Measurements from ENCODE around the gene KRT6A. TPM values are rescaled to one million over a fixed set of nuclear protein-coding genes. Genes with fewer than 3 reads are reported as not detected.

Gene KRT6A
- total RNA-seq, result not detected
- 1 to 10 TPM in 1 of 2 donors, under 1 TPM in 1; 0.38 to 1.8 TPM for polyA plus RNA-seq
- long read RNA-seq, donor 1, result 0 reads
- long read RNA-seq, donor 2, result 0 reads

DNA sequence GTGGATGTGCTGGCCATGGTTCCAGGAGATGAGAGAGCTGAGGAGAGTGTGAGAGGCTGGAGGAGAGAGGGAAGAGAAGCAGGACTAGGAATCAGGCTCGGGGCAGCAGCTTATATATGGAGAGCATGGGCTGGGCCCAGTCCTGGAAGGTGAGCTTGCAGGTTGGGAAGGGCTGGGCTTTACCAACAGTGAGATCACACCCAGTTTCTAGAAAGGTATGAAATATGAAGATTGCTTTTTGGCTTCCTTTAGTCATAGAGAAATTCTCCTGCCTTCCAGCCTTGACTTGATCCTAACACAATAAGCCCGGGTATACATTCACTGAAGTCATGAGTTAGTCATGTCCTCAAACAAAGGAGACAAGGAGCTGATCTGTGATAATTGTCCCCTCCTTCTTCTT lies at the start of gene KRT6A:
Gene KRT6A, minus strand, starts transcription at position 86 of the 400 bp plus-strand sequence. Its CDS starts 69 bp downstream, at position 17.
- Histone ChIP-seq H3K4me1 (ENCODE audit: control insufficient read depth in 1 of 2, insufficient read depth in 2 of 2, low read length in 2 of 2) (no peaks in the 10 kb centered on the region), H3K27ac (ENCODE audit: low read depth in 1 of 2, low read length in 2 of 2) (no peak within 1 kb of the TSS), H3K4me3 (ENCODE audit: low read length in 2 of 2) (no peak within 1 kb of the TSS), H3K36me3 (ENCODE audit: control insufficient read depth in 1 of 2, insufficient read depth in 2 of 2, low read length in 1 of 2) (no peaks in the 10 kb centered on the region), H3K9me3 (ENCODE audit: control insufficient read depth, low read length) (no peaks in the 10 kb centered on the region), H3K27me3 (ENCODE audit: control insufficient read depth in 1 of 2, insufficient read depth in 2 of 2, low read length in 1 of 2) (no peaks in the 10 kb centered on the region)
- intact Hi-C loops (cut with DNase I), result no loop called here
- 85 to 90% methylated on average over 2 of the region's 2 CpGs for WGBS, 2 donors
- DNase-seq, result no peak
- no peak for ATAC-seq (ENCODE audit: low FRiP score)

DNA sequence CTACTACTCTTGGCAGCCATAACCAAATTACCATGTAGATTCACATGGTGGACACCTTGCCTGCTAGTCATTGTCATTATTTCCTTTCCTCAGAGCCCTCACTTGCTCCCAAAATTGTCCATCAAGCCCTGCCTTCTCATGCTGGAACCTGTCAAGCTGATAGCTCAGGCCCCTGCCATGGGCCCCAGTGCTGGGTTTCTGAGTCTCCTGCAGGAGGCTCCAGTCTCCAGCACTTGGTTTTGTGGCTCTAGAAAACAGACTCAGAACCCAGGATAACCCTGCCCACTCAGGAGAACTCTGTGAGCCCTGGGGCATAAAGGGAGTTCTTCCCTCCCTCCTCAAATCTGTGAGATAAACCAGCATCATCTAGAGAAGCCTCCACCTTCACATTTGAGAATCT lies 49.1 kb upstream of the KRT6A start:
- Histone ChIP-seq H3K4me1 (ENCODE audit: control insufficient read depth in 1 of 2, insufficient read depth in 2 of 2, low read length in 2 of 2) (no peaks in the 10 kb centered on the region), H3K36me3 (ENCODE audit: control insufficient read depth in 1 of 2, insufficient read depth in 2 of 2, low read length in 1 of 2) (no peaks in the 10 kb centered on the region), H3K27ac (ENCODE audit: low read depth in 1 of 2, low read length in 2 of 2) (no peak overlapping the region), H3K9me3 (ENCODE audit: control insufficient read depth, low read length) (no peaks in the 10 kb centered on the region), H3K4me3 (ENCODE audit: low read length in 2 of 2) (no peak overlapping the region), H3K27me3 (ENCODE audit: control insufficient read depth in 1 of 2, insufficient read depth in 2 of 2, low read length in 1 of 2) (no peaks in the 10 kb centered on the region)
- DNase-seq (peak in 1 of 2 donors; percentile 37), ATAC-seq (ENCODE audit: low FRiP score) (no peak)
- intact Hi-C loops (cut with DNase I), result no loop called here

DNA sequence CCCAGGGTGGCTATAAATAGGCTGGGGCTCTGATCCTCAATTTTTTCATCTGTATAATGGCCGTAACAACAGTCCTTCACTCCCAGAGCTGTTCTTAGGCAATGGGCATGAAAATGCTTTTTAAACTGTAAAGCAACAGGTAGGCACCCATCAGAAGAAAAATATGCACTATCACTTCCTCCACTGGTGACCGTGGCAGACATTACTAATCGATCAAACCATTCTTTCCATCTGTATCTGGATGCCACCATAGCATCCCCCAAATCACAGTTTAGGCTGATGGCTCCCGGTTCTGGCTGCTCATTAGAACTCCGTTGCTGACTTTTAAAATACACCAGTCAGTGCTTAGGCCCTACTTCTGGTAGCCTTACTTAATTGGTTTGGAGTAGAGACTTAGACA lies 48.7 kb upstream of the KRT6A start:
- DNase-seq (peak in 1 of 2 donors; percentile 9), ATAC-seq (ENCODE audit: low FRiP score) (no peak)
- Histone ChIP-seq H3K36me3 (ENCODE audit: control insufficient read depth in 1 of 2, insufficient read depth in 2 of 2, low read length in 1 of 2) (no peaks in the 10 kb centered on the region), H3K27me3 (ENCODE audit: control insufficient read depth in 1 of 2, insufficient read depth in 2 of 2, low read length in 1 of 2) (no peaks in the 10 kb centered on the region), H3K27ac (ENCODE audit: low read depth in 1 of 2, low read length in 2 of 2) (no peak overlapping the region), H3K4me1 (ENCODE audit: control insufficient read depth in 1 of 2, insufficient read depth in 2 of 2, low read length in 2 of 2) (no peaks in the 10 kb centered on the region), H3K9me3 (ENCODE audit: control insufficient read depth, low read length) (no peaks in the 10 kb centered on the region), H3K4me3 (ENCODE audit: low read length in 2 of 2) (no peak overlapping the region)
- WGBS, 2 donors, result 96% methylated on average over 5 of the region's 5 CpGs
- intact Hi-C loops (cut with DNase I), result no loop called here

DNA sequence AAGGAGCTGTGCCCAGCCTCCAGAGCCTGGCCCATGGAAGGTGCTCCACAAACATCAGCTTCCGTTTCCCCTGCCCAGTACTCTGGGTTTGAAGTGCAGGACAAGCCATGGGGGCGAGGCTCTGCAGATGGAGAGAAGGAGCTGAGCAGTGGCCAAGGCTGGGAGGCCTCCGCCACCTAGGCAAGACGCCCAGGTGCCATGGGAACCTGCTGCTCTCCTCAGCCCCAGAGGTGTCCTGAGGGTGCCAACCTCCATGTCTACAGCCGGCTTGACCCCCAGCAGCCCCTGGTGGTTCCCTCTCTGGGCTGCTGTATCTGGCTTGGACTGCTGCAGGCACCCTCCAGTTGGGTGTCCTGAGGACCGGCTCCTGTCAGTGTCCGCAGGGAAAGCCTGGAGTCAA lies 47.5 kb upstream of the KRT6A start:
- Histone ChIP-seq H3K9me3 (ENCODE audit: control insufficient read depth, low read length) (no peaks in the 10 kb centered on the region), H3K36me3 (ENCODE audit: control insufficient read depth in 1 of 2, insufficient read depth in 2 of 2, low read length in 1 of 2) (no peaks in the 10 kb centered on the region), H3K27me3 (ENCODE audit: control insufficient read depth in 1 of 2, insufficient read depth in 2 of 2, low read length in 1 of 2) (no peaks in the 10 kb centered on the region), H3K27ac (ENCODE audit: low read depth in 1 of 2, low read length in 2 of 2) (no peak overlapping the region), H3K4me3 (ENCODE audit: low read length in 2 of 2) (no peak overlapping the region), H3K4me1 (ENCODE audit: control insufficient read depth in 1 of 2, insufficient read depth in 2 of 2, low read length in 2 of 2) (no peaks in the 10 kb centered on the region)
- ATAC-seq (ENCODE audit: low FRiP score), result no peak
- intact Hi-C loops (cut with DNase I), result no loop called here
- peak; percentile 18 to 47 for DNase-seq
- 93 to 96% methylated on average over 7 of the region's 7 CpGs for WGBS, 2 donors

DNA sequence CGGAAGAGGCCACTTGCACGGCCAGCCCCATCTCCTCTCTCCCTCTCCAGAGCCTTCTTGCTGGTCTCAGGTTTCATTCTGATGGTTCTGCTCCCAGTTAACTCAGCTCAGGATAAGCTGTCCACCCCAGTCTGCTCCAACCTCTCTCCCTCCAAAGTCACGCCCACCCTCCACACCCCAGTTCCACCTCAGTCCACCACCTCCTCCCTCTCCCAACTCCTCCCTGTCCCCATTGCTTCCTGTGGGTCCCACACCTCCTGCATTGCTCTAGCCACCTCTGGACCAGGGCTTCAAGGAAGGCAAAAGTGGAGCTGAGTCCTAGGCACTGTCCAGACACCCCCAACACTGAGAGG lies 46.7 kb upstream of the KRT6A start:
- 95 to 100% methylated on average over 3 of the region's 3 CpGs for WGBS, 2 donors
- Histone ChIP-seq H3K4me1 (ENCODE audit: control insufficient read depth in 1 of 2, insufficient read depth in 2 of 2, low read length in 2 of 2) (no peaks in the 10 kb centered on the region), H3K36me3 (ENCODE audit: control insufficient read depth in 1 of 2, insufficient read depth in 2 of 2, low read length in 1 of 2) (no peaks in the 10 kb centered on the region), H3K27me3 (ENCODE audit: control insufficient read depth in 1 of 2, insufficient read depth in 2 of 2, low read length in 1 of 2) (no peaks in the 10 kb centered on the region), H3K27ac (ENCODE audit: low read depth in 1 of 2, low read length in 2 of 2) (no peak overlapping the region), H3K9me3 (ENCODE audit: control insufficient read depth, low read length) (no peaks in the 10 kb centered on the region), H3K4me3 (ENCODE audit: low read length in 2 of 2) (no peak overlapping the region)
- intact Hi-C loops (cut with DNase I), result no loop called here
- ATAC-seq (ENCODE audit: low FRiP score) (no peak), DNase-seq (peak in 1 of 2 donors; percentile 23)

DNA sequence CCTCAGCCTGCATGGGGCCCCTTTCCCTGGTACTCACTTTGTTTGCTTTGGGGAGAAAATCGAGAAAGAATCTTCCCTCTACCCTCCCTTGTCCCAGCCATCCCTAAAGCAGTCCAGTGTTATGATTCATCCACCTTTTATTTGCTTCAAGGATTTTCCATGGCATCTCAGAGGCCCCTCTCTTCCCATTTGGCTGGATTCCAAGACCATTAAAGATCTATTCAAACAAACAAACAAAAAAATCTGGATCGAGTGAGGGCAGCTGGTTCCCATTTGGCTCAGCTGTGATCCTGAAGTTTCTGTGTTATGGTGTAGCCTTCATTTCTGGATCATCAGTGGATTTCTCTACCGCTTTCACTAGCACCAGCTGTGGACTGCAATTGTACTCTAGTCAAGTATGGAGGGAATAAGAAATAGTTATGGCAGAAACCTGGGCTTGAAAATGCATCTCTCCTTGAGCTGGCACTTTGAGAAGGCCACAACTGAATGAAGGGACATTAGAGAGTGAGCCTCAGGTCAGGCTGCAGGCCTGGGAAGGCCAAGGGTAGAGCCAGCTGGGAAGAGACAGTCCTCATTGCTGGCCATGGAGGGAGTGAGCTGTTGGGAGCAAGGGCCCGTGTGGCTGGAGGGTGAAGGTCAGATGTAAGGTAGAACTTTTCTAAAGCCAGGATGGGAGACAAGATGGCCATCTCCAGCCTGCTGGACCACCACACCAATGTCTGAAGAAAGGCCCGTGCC lies 46.2 kb upstream of the KRT6A start:
- 74 to 75% methylated on average over 5 of the region's 5 CpGs for WGBS, 2 donors
- intact Hi-C loops (cut with DNase I), result no loop called here
- H3K4me3 ChIP-seq (ENCODE audit: low read length in 2 of 2), result no peak overlapping the region
- H3K27me3 ChIP-seq (ENCODE audit: control insufficient read depth in 1 of 2, insufficient read depth in 2 of 2, low read length in 1 of 2), result no peaks in the 10 kb centered on the region
- H3K4me1 ChIP-seq (ENCODE audit: control insufficient read depth in 1 of 2, insufficient read depth in 2 of 2, low read length in 2 of 2), result no peaks in the 10 kb centered on the region
- no peaks in the 10 kb centered on the region for H3K9me3 ChIP-seq (ENCODE audit: control insufficient read depth, low read length)
- no peak for ATAC-seq (ENCODE audit: low FRiP score)
- no peak overlapping the region for H3K27ac ChIP-seq (ENCODE audit: low read depth in 1 of 2, low read length in 2 of 2)
- peak in 1 of 2 donors; percentile 55 for DNase-seq
- H3K36me3 ChIP-seq (ENCODE audit: control insufficient read depth in 1 of 2, insufficient read depth in 2 of 2, low read length in 1 of 2), result no peaks in the 10 kb centered on the region

DNA sequence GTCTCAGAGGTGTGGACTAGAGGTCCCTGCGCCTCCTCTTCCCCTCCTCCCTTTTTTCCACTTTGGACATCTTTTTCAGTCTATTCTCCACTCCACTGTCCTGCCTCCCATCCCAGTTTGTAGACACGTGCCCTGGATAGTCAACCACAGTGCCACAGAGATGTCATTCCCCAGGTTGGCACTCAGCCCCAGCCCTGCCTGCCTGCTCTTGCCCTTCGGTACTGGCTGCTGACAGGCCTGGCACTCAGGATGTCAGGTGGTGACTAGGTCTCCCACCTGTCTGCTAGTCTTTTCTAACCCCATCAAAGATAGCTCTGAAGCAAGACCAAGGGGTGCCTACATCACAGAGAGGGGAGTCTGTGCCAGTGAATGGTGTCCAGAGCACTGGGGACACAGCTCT lies 44.0 kb upstream of the KRT6A start:
- Histone ChIP-seq H3K36me3 (ENCODE audit: control insufficient read depth in 1 of 2, insufficient read depth in 2 of 2, low read length in 1 of 2) (no peaks in the 10 kb centered on the region), H3K4me1 (ENCODE audit: control insufficient read depth in 1 of 2, insufficient read depth in 2 of 2, low read length in 2 of 2) (no peaks in the 10 kb centered on the region), H3K4me3 (ENCODE audit: low read length in 2 of 2) (no peak overlapping the region), H3K9me3 (ENCODE audit: control insufficient read depth, low read length) (no peaks in the 10 kb centered on the region), H3K27me3 (ENCODE audit: control insufficient read depth in 1 of 2, insufficient read depth in 2 of 2, low read length in 1 of 2) (no peaks in the 10 kb centered on the region), H3K27ac (ENCODE audit: low read depth in 1 of 2, low read length in 2 of 2) (no peak overlapping the region)
- WGBS, 2 donors, result 71 to 81% methylated on average over 3 of the region's 3 CpGs
- ATAC-seq (ENCODE audit: low FRiP score) (no peak), DNase-seq (peak in 1 of 2 donors; percentile 45)
- intact Hi-C loops (cut with DNase I), result no loop called here

DNA sequence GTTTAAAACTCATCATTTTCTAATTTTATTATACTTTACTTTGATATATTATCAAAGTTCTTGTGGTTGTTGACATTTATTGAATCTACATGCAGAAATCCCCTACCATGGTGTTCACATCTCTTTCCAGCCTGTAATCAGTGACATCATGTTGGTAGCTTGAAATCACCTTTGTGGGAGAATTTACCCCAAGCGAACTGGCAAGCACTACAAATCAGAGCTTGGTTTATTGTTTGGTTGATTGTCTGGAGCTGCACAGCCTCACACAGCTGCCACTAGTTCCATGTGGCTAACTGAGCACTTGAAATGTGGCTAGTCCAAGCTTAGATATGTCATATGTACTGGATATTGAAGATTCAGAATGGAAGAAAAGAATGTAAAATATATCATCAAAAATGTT lies 42.5 kb upstream of the KRT6A start:
- Histone ChIP-seq H3K36me3 (ENCODE audit: control insufficient read depth in 1 of 2, insufficient read depth in 2 of 2, low read length in 1 of 2) (no peaks in the 10 kb centered on the region), H3K9me3 (ENCODE audit: control insufficient read depth, low read length) (no peaks in the 10 kb centered on the region), H3K4me3 (ENCODE audit: low read length in 2 of 2) (no peak overlapping the region), H3K4me1 (ENCODE audit: control insufficient read depth in 1 of 2, insufficient read depth in 2 of 2, low read length in 2 of 2) (no peaks in the 10 kb centered on the region), H3K27ac (ENCODE audit: low read depth in 1 of 2, low read length in 2 of 2) (no peak overlapping the region), H3K27me3 (ENCODE audit: control insufficient read depth in 1 of 2, insufficient read depth in 2 of 2, low read length in 1 of 2) (no peaks in the 10 kb centered on the region)
- 0 to 43% methylated on average over 1 of the region's 1 CpG for WGBS, 2 donors
- DNase-seq, result no peak
- ATAC-seq (ENCODE audit: low FRiP score), result no peak
- intact Hi-C loops (cut with DNase I), result no loop called here

DNA sequence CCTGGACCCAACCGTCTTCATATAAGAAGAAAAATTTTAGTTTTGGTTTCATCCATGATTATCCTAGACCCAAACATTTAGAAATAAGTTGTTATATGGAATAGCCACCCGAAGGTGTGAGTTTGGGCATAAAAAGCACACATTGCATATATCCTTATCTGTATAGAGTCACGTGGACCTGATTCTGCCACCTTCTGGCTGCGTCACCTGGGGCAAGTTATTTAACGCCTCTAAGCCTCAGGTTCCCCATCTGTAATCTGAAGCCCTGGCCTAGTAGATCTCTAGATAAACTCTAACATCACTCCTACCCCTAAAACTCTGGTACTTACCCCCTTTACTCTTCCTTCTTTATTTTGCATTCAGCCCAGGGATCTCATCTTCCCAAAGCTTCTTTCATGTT lies 41.4 kb upstream of the KRT6A start:
- DNase-seq (peak in 1 of 2 donors; percentile 25), ATAC-seq (ENCODE audit: low FRiP score) (no peak)
- no peak overlapping the region for H3K27ac ChIP-seq (ENCODE audit: low read depth in 1 of 2, low read length in 2 of 2)
- intact Hi-C loops (cut with DNase I), result no loop called here
- H3K9me3 ChIP-seq (ENCODE audit: control insufficient read depth, low read length), result no peaks in the 10 kb centered on the region
- H3K27me3 ChIP-seq (ENCODE audit: control insufficient read depth in 1 of 2, insufficient read depth in 2 of 2, low read length in 1 of 2), result no peaks in the 10 kb centered on the region
- 87 to 90% methylated on average over 5 of the region's 5 CpGs for WGBS, 2 donors
- H3K4me1 ChIP-seq (ENCODE audit: control insufficient read depth in 1 of 2, insufficient read depth in 2 of 2, low read length in 2 of 2), result no peaks in the 10 kb centered on the region
- H3K36me3 ChIP-seq (ENCODE audit: control insufficient read depth in 1 of 2, insufficient read depth in 2 of 2, low read length in 1 of 2), result no peaks in the 10 kb centered on the region
- H3K4me3 ChIP-seq (ENCODE audit: low read length in 2 of 2), result no peak overlapping the region

Measured in aorta (tissue), 5 donors.